ENCODE measurements around the gene MEIS1.
"Not testable (repeated sequence)": the region's sequence is repeated elsewhere in the genome, so short reads cannot be mapped to it uniquely, and the experiment has no call there.

Gene MEIS1

GRCh38 chr2:66390811-66391210 is 44.1 kb upstream of the MEIS1 start:
- peaks cover 15% of the 10 kb centered on the region for H3K4me1 ChIP-seq (ENCODE audit: control insufficient read depth, insufficient read depth, low read length)
- H3K4me3 ChIP-seq (ENCODE audit: low read depth, low read length) = no peak overlapping the region
- H3K27ac ChIP-seq (ENCODE audit: extremely low read depth, low read depth, low read length) = peak overlapping the region; percentile 54
- ChIA-PET CTCF (interaction anchor here (0.7 kb wide), 2 partner anchors 13 to 43 kb away, joined by 3 to 5 read pairs; no protein-coding TSS in a partner anchor), POLR2A (no interaction called here)
- no peaks in the 10 kb centered on the region for H3K9me3 ChIP-seq (ENCODE audit: control insufficient read depth, insufficient read depth, low read depth, low read length)
- no peaks in the 10 kb centered on the region for H3K36me3 ChIP-seq (ENCODE audit: control insufficient read depth in 2 of 2, insufficient read depth in 1 of 2, low read length in 2 of 2)
- TF ChIP-seq ZNF341 (tag by site-specific recombination; IDR thresholded peaks at IDR 0.05; ENCODE audit: low read depth) = peak; percentile 47
- no peak for TF ChIP-seq ZNF571 (tag by site-specific recombination; IDR thresholded peaks at IDR 0.05)

- POLR2A ChIA-PET; CTCF ChIA-PET; H3K4me3 ChIP-seq (ENCODE audit: low read depth, low read length); H3K36me3 ChIP-seq (ENCODE audit: control insufficient read depth in 2 of 2, insufficient read depth in 1 of 2, low read length in 2 of 2); H3K9me3 ChIP-seq (ENCODE audit: control insufficient read depth, insufficient read depth, low read depth, low read length): not testable (repeated sequence)
- Histone ChIP-seq H3K27ac (ENCODE audit: extremely low read depth, low read depth, low read length) (peak overlapping the region; percentile 54), H3K4me1 (ENCODE audit: control insufficient read depth, insufficient read depth, low read length) (peaks cover 15% of the 10 kb centered on the region)
- TF ChIP-seq ZNF501 (tag by site-specific recombination; IDR thresholded peaks at IDR 0.05) (peak; percentile 26; the same call in 1 of the 2 replicates), ZNF341 (tag by site-specific recombination; IDR thresholded peaks at IDR 0.05; ENCODE audit: low read depth) (peak; percentile 37; the same call in 1 of the 2 replicates), ZBTB26 (tag by site-specific recombination; optimal IDR thresholded peaks at IDR 0.05) (peak; percentile 43), ZBTB20 (tag by site-specific recombination; IDR thresholded peaks at IDR 0.05) (peak; percentile 26; the same call in 1 of the 2 replicates), ZFP37 (tag by site-specific recombination; IDR thresholded peaks at IDR 0.05) (0 out of 2 replicates have a peak, but pooled peaks have one; percentile 33), KLF17 (tag by site-specific recombination; IDR thresholded peaks at IDR 0.05) (0 out of 2 replicates have a peak, but pooled peaks have one; percentile 22), ZBTB17 (tag by site-specific recombination; IDR thresholded peaks at IDR 0.05) (peak; percentile 61; the same call in 1 of the 2 replicates), ZXDB (tag by site-specific recombination; IDR thresholded peaks at IDR 0.05) (0 out of 2 replicates have a peak, but pooled peaks have one; percentile 15), ZNF335 (tag by site-specific recombination; conservative IDR thresholded peaks at IDR 0.05) (peak; percentile 35; the same call in 1 of the 2 replicates), KLF1 (tag by site-specific recombination; IDR thresholded peaks at IDR 0.05) (peak; percentile 69), ZNF692 (tag by site-specific recombination; IDR thresholded peaks at IDR 0.05) (0 out of 2 replicates have a peak, but pooled peaks have one; percentile 29), ZBTB48 (tag by site-specific recombination; IDR thresholded peaks at IDR 0.05) (peak; percentile 63; the same call in 1 of the 2 replicates), ZEB2 (tag by site-specific recombination; IDR thresholded peaks at IDR 0.05) (0 out of 2 replicates have a peak, but pooled peaks have one; percentile 19), ZNF394 (tag by site-specific recombination; IDR thresholded peaks at IDR 0.05; ENCODE audit: borderline replicate concordance) (peak; percentile 48; the same call in 1 of the 2 replicates)
These were observed 43.7 kb upstream of the MEIS1 start for GRCh38 chr2:66391240-66391639.

DNA sequence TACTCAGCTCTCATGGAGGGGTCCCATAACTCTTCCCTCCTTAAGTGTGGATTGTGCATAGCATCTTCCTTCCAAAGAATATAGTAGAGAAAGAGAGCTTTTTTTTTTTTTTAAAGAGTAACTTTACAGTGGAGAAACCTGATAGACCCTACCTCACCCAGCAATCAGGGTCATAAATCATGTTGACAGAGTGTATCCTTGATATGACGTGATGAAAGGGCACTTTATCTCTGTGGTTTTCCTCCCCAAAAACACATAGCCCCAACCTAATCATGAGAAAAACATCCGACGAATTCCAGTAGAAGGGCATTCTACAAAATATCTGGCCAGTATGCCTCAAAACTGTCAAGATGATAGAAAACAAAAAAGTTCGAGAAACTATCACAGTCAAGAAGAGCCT is 29.5 kb upstream of the MEIS1 start:
- CTCF ChIA-PET = interaction anchor here (0.7 to 1.1 kb wide), 2 partner anchors 22 to 656 kb away, joined by 3 to 4 read pairs; no protein-coding TSS in a partner anchor
- TF ChIP-seq, protein P1, sequence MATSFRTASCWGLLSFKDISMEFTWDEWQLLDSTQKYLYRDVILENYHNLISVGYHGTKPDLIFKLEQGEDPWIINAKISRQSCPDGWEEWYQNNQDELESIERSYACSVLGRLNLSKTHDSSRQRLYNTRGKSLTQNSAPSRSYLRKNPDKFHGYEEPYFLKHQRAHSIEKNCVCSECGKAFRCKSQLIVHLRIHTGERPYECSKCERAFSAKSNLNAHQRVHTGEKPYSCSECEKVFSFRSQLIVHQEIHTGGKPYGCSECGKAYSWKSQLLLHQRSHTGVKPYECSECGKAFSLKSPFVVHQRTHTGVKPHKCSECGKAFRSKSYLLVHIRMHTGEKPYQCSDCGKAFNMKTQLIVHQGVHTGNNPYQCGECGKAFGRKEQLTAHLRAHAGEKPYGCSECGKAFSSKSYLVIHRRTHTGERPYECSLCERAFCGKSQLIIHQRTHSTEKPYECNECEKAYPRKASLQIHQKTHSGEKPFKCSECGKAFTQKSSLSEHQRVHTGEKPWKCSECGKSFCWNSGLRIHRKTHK (tag by site-specific recombination; IDR thresholded peaks at IDR 0.05) = no peak
- TF ChIP-seq ZNF488 (tag by site-specific recombination; IDR thresholded peaks at IDR 0.05) = no peak
- no peak for TF ChIP-seq ZNF335 (tag by site-specific recombination; conservative IDR thresholded peaks at IDR 0.05)
- TF ChIP-seq MEIS1 (CRISPR knock-in tag; IDR thresholded peaks at IDR 0.05; ENCODE audit: borderline replicate concordance) = peak; percentile 73; the same call in 1 of the 2 replicates
- no peak for TF ChIP-seq ZNF501 (tag by site-specific recombination; IDR thresholded peaks at IDR 0.05)
- no peak for TF ChIP-seq ZFP69B (tag by site-specific recombination; IDR thresholded peaks at IDR 0.05)
- 0 out of 2 replicates have a peak, but pooled peaks have one; percentile 42 for TF ChIP-seq WT1 (tag by site-specific recombination; IDR thresholded peaks at IDR 0.05)
- no peak for TF ChIP-seq ZNF112 (tag by site-specific recombination; IDR thresholded peaks at IDR 0.05)
- TF ChIP-seq ZNF214 (tag by site-specific recombination; IDR thresholded peaks at IDR 0.05; ENCODE audit: borderline replicate concordance) = no peak
- peak; percentile 37; the same call in 1 of the 2 replicates for TF ChIP-seq TCF7L2 (IDR thresholded peaks at IDR 0.05; ENCODE audit: borderline replicate concordance, low read depth, low read length)
- no peak for TF ChIP-seq ZNF510 (tag by site-specific recombination; IDR thresholded peaks at IDR 0.05; ENCODE audit: insufficient replicate concordance)
- no peak for TF ChIP-seq ZEB2 (tag by site-specific recombination; IDR thresholded peaks at IDR 0.05)
- TF ChIP-seq ZNF404 (tag by site-specific recombination; IDR thresholded peaks at IDR 0.05) = no peak

More for the DNA sequence above, 29.5 kb upstream of the MEIS1 start:
- H3K4me1 ChIP-seq (ENCODE audit: control insufficient read depth, insufficient read depth, low read length) = 0 out of 2 replicates have a peak, but pooled peaks cover 3% of the 10 kb centered on the region
- no peak overlapping the region for H3K27ac ChIP-seq (ENCODE audit: extremely low read depth, low read depth, low read length)
- no peaks in the 10 kb centered on the region for H3K36me3 ChIP-seq (ENCODE audit: control insufficient read depth in 2 of 2, insufficient read depth in 1 of 2, low read length in 2 of 2)
- H3K9me3 ChIP-seq (ENCODE audit: control insufficient read depth, insufficient read depth, low read depth, low read length) = no peaks in the 10 kb centered on the region
- POLR2A ChIA-PET = no interaction called here
- H3K4me3 ChIP-seq (ENCODE audit: low read depth, low read length) = no peak overlapping the region

Measured in HEK293 (cell line).